ENCODE measurements around the gene SLC7A11. TPM values are rescaled to one million over a fixed set of nuclear protein-coding genes. Genes with fewer than 3 reads are reported as not detected.

Gene SLC7A11
- total and polyA plus RNA-seq, 2 donors from 2014 or later: 0.04 to 2.6 TPM

DNA sequence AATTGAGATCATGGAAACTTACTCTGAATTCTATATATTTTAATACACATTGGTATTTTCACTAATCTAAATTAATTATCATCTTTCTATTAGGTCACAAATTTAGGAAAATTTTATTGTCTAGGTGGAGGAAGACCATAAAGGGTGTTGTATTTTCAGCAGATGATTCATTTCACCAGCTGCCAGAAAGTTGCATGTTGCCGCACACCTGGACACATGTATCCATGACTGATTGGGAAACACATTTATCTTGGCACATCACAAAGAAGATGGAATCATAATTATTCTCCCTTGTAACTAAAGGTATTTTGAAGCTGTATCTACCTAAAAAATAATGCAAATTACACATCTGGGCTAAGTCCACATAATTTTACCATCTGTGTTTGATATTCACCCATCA, 33.1 kb downstream of the SLC7A11 start:
- Histone ChIP-seq H3K36me3 (ENCODE audit: control insufficient read depth in 2 of 3, insufficient read depth in 3 of 3, low read length in 3 of 3) (no peaks in the 10 kb centered on the region), H3K27ac (ENCODE audit: low read depth in 2 of 2, low read length in 2 of 2) (no peak overlapping the region), H3K27me3 (ENCODE audit: control insufficient read depth, insufficient read depth, low read length) (no peaks in the 10 kb centered on the region), H3K9ac (ENCODE audit: low read length in 3 of 3) (no peak overlapping the region), H3K4me1 (ENCODE audit: control insufficient read depth in 2 of 3, insufficient read depth in 2 of 3, low read depth in 1 of 3, low read length in 3 of 3) (no peaks in the 10 kb centered on the region), H3K4me3 (ENCODE audit: low read length in 3 of 3) (no peak overlapping the region), H3K9me3 (ENCODE audit: control insufficient read depth in 2 of 3, insufficient read depth in 1 of 3, low read length in 3 of 3) (no peaks in the 10 kb centered on the region)
- DNase-seq (no peak), FAIRE-seq (no peak)
- intact Hi-C loops (cut with DNase I): no loop called here
- TF ChIP-seq, protein P1, sequence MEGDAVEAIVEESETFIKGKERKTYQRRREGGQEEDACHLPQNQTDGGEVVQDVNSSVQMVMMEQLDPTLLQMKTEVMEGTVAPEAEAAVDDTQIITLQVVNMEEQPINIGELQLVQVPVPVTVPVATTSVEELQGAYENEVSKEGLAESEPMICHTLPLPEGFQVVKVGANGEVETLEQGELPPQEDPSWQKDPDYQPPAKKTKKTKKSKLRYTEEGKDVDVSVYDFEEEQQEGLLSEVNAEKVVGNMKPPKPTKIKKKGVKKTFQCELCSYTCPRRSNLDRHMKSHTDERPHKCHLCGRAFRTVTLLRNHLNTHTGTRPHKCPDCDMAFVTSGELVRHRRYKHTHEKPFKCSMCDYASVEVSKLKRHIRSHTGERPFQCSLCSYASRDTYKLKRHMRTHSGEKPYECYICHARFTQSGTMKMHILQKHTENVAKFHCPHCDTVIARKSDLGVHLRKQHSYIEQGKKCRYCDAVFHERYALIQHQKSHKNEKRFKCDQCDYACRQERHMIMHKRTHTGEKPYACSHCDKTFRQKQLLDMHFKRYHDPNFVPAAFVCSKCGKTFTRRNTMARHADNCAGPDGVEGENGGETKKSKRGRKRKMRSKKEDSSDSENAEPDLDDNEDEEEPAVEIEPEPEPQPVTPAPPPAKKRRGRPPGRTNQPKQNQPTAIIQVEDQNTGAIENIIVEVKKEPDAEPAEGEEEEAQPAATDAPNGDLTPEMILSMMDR (IDR thresholded peaks at IDR 0.05; ENCODE audit: borderline replicate concordance, extremely low read depth, insufficient read depth): no peak

DNA sequence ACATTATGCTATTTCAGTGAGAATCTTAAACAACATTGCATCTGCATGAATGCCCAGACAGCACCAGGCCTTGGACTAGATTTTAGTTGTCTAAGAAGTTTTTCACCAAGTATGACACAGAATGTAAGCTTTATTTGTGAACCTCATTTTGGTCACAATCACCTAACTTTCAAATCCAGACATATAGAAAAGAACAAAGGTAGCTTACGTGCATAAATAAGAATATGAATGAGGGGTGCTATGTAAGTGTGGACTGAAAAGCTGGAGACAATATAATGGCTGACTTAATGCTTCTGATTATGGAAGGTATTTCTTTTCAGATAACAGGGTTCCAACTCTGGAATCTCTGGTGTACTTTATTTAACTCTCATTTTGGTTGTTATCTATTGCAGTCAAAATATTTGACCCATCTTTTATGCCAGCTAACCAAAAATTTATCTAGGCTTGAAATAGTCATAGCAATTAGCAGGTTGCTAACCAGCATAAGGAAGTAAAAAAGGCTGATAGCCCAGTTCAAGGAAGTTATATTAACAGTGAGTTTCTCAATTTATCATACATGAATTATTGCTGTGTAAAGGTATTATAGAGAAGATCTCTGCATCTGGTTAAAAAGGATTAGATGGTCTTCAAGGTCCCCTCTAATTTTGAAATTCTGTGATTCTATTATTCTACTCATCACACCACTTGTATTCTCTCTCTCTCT, 36.5 kb downstream of the SLC7A11 start:
- TF ChIP-seq, protein P1 (IDR thresholded peaks at IDR 0.05; ENCODE audit: borderline replicate concordance, extremely low read depth, insufficient read depth): no peak
- Histone ChIP-seq H3K36me3 (ENCODE audit: control insufficient read depth in 2 of 3, insufficient read depth in 3 of 3, low read length in 3 of 3) (no peaks in the 10 kb centered on the region), H3K27ac (ENCODE audit: low read depth in 2 of 2, low read length in 2 of 2) (no peak overlapping the region), H3K4me3 (ENCODE audit: low read length in 3 of 3) (no peak overlapping the region), H3K4me1 (ENCODE audit: control insufficient read depth in 2 of 3, insufficient read depth in 2 of 3, low read depth in 1 of 3, low read length in 3 of 3) (no peaks in the 10 kb centered on the region), H3K9me3 (ENCODE audit: control insufficient read depth in 2 of 3, insufficient read depth in 1 of 3, low read length in 3 of 3) (no peaks in the 10 kb centered on the region), H3K27me3 (ENCODE audit: control insufficient read depth, insufficient read depth, low read length) (no peaks in the 10 kb centered on the region), H3K9ac (ENCODE audit: low read length in 3 of 3) (no peak overlapping the region)
- no peak for FAIRE-seq
- intact Hi-C loops (cut with DNase I): no loop called here
- no peak for DNase-seq

DNA sequence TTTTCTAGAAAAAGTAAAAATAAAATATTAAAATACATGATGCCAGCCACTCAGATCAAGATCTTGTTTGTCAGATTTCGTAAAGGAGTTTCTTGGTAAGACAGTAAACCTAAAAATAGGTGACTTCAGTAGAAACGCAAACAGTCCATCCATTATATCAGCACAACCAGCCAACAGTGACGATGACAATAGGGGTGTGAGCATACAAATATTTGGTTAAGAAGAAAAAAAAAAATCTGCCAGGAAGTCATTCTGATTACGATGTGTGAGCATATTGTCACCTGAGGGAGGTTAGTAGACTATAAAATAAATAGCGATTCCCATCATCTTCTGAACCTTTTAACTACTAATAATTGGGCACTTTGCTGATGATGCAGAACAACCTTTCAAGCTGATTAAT, 37.6 kb downstream of the SLC7A11 start:
- TF ChIP-seq, protein P1 (IDR thresholded peaks at IDR 0.05; ENCODE audit: borderline replicate concordance, extremely low read depth, insufficient read depth): no peak
- Histone ChIP-seq H3K27me3 (ENCODE audit: control insufficient read depth, insufficient read depth, low read length) (no peaks in the 10 kb centered on the region), H3K4me1 (ENCODE audit: control insufficient read depth in 2 of 3, insufficient read depth in 2 of 3, low read depth in 1 of 3, low read length in 3 of 3) (no peaks in the 10 kb centered on the region), H3K9ac (ENCODE audit: low read length in 3 of 3) (no peak overlapping the region), H3K36me3 (ENCODE audit: control insufficient read depth in 2 of 3, insufficient read depth in 3 of 3, low read length in 3 of 3) (no peaks in the 10 kb centered on the region), H3K9me3 (ENCODE audit: control insufficient read depth in 2 of 3, insufficient read depth in 1 of 3, low read length in 3 of 3) (no peaks in the 10 kb centered on the region), H3K4me3 (ENCODE audit: low read length in 3 of 3) (no peak overlapping the region), H3K27ac (ENCODE audit: low read depth in 2 of 2, low read length in 2 of 2) (no peak overlapping the region)
- no peak for FAIRE-seq
- intact Hi-C loops (cut with DNase I): no loop called here
- DNase-seq: no peak

DNA sequence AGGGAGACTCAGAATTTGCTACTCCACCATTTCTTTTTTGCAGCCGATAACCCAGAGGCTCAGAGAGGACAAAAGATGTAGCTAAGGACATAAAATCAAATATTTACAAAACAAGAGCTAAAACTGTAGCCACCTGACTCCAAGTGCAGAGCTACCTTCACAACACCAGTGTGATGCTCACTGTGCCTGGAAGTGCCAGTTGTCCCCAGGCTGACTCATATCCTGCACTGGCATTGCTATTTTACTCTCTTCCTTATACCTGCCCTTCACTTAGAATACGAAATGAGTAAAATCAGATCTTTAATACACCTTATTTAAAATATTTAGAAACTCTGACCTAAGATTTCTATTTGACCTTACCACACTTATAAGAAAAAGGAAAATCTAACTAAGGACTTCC, 39.5 kb downstream of the SLC7A11 start:
- intact Hi-C loops (cut with DNase I): no loop called here
- no peaks in the 10 kb centered on the region for H3K4me1 ChIP-seq (ENCODE audit: control insufficient read depth in 2 of 3, insufficient read depth in 2 of 3, low read depth in 1 of 3, low read length in 3 of 3)
- TF ChIP-seq, protein P1 (IDR thresholded peaks at IDR 0.05; ENCODE audit: borderline replicate concordance, extremely low read depth, insufficient read depth): no peak
- no peaks in the 10 kb centered on the region for H3K9me3 ChIP-seq (ENCODE audit: control insufficient read depth in 2 of 3, insufficient read depth in 1 of 3, low read length in 3 of 3)
- no peak overlapping the region for H3K9ac ChIP-seq (ENCODE audit: low read length in 3 of 3)
- H3K36me3 ChIP-seq (ENCODE audit: control insufficient read depth in 2 of 3, insufficient read depth in 3 of 3, low read length in 3 of 3): no peaks in the 10 kb centered on the region
- no peak overlapping the region for H3K27ac ChIP-seq (ENCODE audit: low read depth in 2 of 2, low read length in 2 of 2)
- FAIRE-seq (no peak), DNase-seq (no peak)
- no peaks in the 10 kb centered on the region for H3K27me3 ChIP-seq (ENCODE audit: control insufficient read depth, insufficient read depth, low read length)
- no peak overlapping the region for H3K4me3 ChIP-seq (ENCODE audit: low read length in 3 of 3)
